Jurkat, Clone E6-1 (cell line): ENCODE results near the gene FKBP3.

ENCODE experiments used
- DNase-seq: peaks from one replicate; pipeline ENCODE4 v3.0.0-alpha.2; 2011; ENCODE audit warnings: low read depth, low spot score
- H3K4me3 ChIP-seq: 2 replicates; pipeline ENCODE4 v1.5.1; 2011; ENCODE audit warnings: mild to moderate bottlenecking, low read length, control low read depth, moderate library complexity

Gene FKBP3

GRCh38 chr14:45070215-45070614, 64.1 kb downstream of the FKBP3 start:
- no peak for DNase-seq
- H3K4me3 ChIP-seq: no peak overlapping the region

DNA sequence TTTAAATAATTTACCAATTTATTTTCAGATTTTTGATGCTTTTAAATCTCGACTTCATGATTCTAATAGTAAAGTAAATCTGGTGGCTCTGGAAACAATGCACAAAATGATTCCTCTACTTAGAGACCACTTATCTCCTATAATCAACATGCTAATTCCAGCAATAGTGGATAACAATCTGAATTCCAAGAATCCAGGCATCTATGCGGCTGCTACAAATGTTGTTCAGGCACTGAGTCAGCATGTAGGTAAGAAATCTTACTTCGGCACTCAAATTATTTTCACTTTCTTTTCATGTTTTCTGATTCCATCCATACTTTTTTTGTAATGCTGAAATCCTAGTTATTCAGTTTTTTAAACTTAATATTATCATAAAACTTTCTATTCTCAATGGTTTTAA, 65.9 kb downstream of the FKBP3 start:
- no peak overlapping the region for H3K4me3 ChIP-seq
- DNase-seq: no peak

- H3K4me3 ChIP-seq: no peak overlapping the region
- DNase-seq: no peak
Measured at GRCh38 chr14:45066667-45067066, 67.6 kb downstream of the FKBP3 start.

GRCh38 chr14:45065956-45066355, 68.3 kb downstream of the FKBP3 start:
- no peak overlapping the region for H3K4me3 ChIP-seq
- DNase-seq: no peak
